Measurements from ENCODE around the gene TRAM2.
A peak's percentile ranks its signal among the peaks of the same experiment; 100 is the strongest.

TRAM2 gene

GRCh38 chr6:52603000-52603795, 26.3 kb upstream of the TRAM2 start:
- H3K4me3 Mint-ChIP-seq: no peak overlapping the region
- intact Hi-C loops (cut with micrococcal nuclease): no loop called here
- peak overlapping the region; percentile 52 for H3K27ac Mint-ChIP-seq

DNA sequence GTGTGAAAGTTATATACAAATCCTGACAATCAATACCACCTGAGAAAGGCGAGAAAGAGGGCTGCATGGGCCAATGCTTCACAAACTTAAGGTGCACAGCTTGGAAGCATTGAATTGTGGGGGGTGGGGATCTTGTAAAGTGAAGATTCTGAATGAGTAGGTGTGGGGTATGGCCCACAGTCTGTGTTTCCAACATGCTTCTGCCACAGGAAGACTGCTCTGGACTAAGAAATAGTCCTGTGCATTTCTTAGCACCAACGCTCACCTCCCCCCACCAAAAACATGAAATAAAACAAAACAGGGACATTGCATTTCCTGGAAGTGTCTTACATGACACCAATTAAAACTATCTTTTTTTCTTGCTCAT, 21.9 kb upstream of the TRAM2 start:
- Mint-ChIP-seq H3K27me3 (no peaks in the 10 kb centered on the region), H3K36me3 (ENCODE audit: low read depth) (no peaks in the 10 kb centered on the region), H3K4me3 (no peak overlapping the region), H3K4me1 (ENCODE audit: low read depth) (peaks cover 78% of the 10 kb centered on the region), H3K9me3 (no peaks in the 10 kb centered on the region), H3K27ac (no peak overlapping the region)
- intact Hi-C loops (cut with micrococcal nuclease): loop anchor here (5.0 kb wide), 1 partner anchor 182 kb away; no protein-coding TSS in a partner anchor

More at GRCh38 chr6:52603000-52603795, 26.3 kb upstream of the TRAM2 start:
- Mint-ChIP-seq H3K27me3 (no peaks in the 10 kb centered on the region), H3K36me3 (ENCODE audit: low read depth) (no peaks in the 10 kb centered on the region), H3K9me3 (no peaks in the 10 kb centered on the region), H3K4me1 (ENCODE audit: low read depth) (peaks cover 57% of the 10 kb centered on the region)

GRCh38 chr6:52598123-52598823, 21.4 kb upstream of the TRAM2 start:
- H3K27ac Mint-ChIP-seq: peak overlapping the region; percentile 59
- no peaks in the 10 kb centered on the region for H3K27me3 Mint-ChIP-seq
- H3K36me3 Mint-ChIP-seq (ENCODE audit: low read depth): no peaks in the 10 kb centered on the region
- no peaks in the 10 kb centered on the region for H3K9me3 Mint-ChIP-seq
- H3K4me1 Mint-ChIP-seq (ENCODE audit: low read depth): peaks cover 79% of the 10 kb centered on the region
- H3K4me3 Mint-ChIP-seq: peak overlapping the region; percentile 44
- intact Hi-C loops (cut with micrococcal nuclease): loop anchor here (5.0 kb wide), 1 partner anchor 181 kb away; no protein-coding TSS in a partner anchor

DNA sequence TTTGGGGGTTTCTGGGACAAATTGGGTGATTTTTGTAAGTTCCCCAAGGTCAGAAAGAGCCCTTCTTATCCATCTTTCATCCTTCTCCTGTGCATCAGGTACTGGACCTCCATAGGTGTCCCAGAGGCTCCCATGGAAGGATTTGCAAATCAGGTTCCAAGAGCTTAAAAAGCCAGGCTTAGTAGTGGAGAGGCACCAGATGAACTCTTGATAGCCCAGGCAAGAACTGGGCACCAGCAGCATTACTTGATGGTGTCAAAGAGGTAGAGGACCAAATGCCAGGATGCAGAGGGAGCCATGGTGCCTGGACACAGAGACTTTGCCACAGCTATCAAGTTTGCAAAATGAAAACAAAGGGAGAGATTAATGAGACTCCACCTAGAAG, 20.9 kb upstream of the TRAM2 start:
- H3K27ac Mint-ChIP-seq: peak overlapping the region; percentile 59
- H3K4me3 Mint-ChIP-seq: no peak overlapping the region
- no peaks in the 10 kb centered on the region for H3K36me3 Mint-ChIP-seq (ENCODE audit: low read depth)
- H3K9me3 Mint-ChIP-seq: no peaks in the 10 kb centered on the region
- H3K4me1 Mint-ChIP-seq (ENCODE audit: low read depth): peaks cover 75% of the 10 kb centered on the region
- H3K27me3 Mint-ChIP-seq: no peaks in the 10 kb centered on the region
- intact Hi-C loops (cut with micrococcal nuclease): loop anchor here (5.0 kb wide), 1 partner anchor 180 kb away; no protein-coding TSS in a partner anchor

GRCh38 chr6:52596371-52597028, 19.6 kb upstream of the TRAM2 start:
- Mint-ChIP-seq H3K27ac (no peak overlapping the region), H3K27me3 (no peaks in the 10 kb centered on the region), H3K4me3 (no peak overlapping the region), H3K9me3 (no peaks in the 10 kb centered on the region), H3K4me1 (ENCODE audit: low read depth) (peaks cover 64% of the 10 kb centered on the region), H3K36me3 (ENCODE audit: low read depth) (no peaks in the 10 kb centered on the region)
- intact Hi-C loops (cut with micrococcal nuclease): loop anchor here (5.0 kb wide), 1 partner anchor 179 kb away; no protein-coding TSS in a partner anchor

GRCh38 chr6:52595796-52596130, 18.9 kb upstream of the TRAM2 start:
- Mint-ChIP-seq H3K27me3 (no peaks in the 10 kb centered on the region), H3K9me3 (no peaks in the 10 kb centered on the region), H3K4me1 (ENCODE audit: low read depth) (peaks cover 60% of the 10 kb centered on the region), H3K36me3 (ENCODE audit: low read depth) (no peaks in the 10 kb centered on the region), H3K27ac (peak overlapping the region; percentile 70), H3K4me3 (no peak overlapping the region)
- intact Hi-C loops (cut with micrococcal nuclease): loop anchor here (5.0 kb wide), 1 partner anchor 178 kb away; no protein-coding TSS in a partner anchor

DNA sequence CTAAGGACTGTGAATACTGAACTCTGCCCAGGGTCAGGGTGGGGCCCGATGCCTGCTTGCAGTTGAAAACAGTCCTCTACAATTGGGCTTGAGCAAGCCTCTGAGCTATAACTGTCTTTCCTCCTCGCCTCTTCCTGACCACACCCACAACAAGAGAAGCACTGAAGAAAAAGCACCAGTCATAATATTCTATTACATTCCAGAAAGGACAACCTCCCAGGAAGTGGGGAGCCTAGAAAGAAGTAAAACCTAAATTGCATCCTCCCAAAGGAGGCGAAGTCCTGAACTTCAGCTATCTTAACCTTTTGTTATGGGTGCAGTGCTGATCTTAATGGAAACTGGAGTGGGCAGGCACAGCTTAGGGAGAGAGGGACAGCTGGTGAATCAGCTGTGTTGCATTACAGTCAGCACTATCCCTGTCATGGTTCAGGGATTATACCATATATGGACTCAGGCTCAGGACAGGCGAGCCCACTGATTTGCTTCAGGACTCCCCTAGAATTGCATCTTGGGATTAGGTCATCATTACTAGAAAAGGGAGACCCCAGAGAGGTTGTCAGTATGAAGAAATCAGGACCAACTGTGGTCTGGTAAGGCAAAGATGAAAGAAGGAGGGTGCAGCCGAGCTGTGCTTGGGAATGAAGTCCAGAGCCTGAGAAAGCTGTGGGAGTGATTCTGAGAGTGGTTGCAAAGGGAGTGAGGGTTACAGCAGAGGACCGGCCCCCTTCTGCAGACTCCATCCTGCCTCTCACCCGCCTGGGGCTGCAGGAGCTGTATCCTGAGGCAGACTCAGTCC, 18.3 kb upstream of the TRAM2 start:
- Mint-ChIP-seq H3K36me3 (ENCODE audit: low read depth) (no peaks in the 10 kb centered on the region), H3K4me1 (ENCODE audit: low read depth) (peaks cover 62% of the 10 kb centered on the region), H3K9me3 (no peaks in the 10 kb centered on the region), H3K27me3 (no peaks in the 10 kb centered on the region), H3K4me3 (no peak overlapping the region), H3K27ac (peak overlapping the region; percentile 70)
- intact Hi-C loops (cut with micrococcal nuclease): loop anchor here (5.0 kb wide), 1 partner anchor 178 kb away; no protein-coding TSS in a partner anchor

GRCh38 chr6:52594221-52594620, 17.4 kb upstream of the TRAM2 start:
- peak overlapping the region; percentile 45 for H3K27ac Mint-ChIP-seq
- H3K27me3 Mint-ChIP-seq: no peaks in the 10 kb centered on the region
- H3K9me3 Mint-ChIP-seq: no peaks in the 10 kb centered on the region
- H3K36me3 Mint-ChIP-seq (ENCODE audit: low read depth): no peaks in the 10 kb centered on the region
- H3K4me3 Mint-ChIP-seq: no peak overlapping the region
- H3K4me1 Mint-ChIP-seq (ENCODE audit: low read depth): peaks cover 62% of the 10 kb centered on the region
- intact Hi-C loops (cut with micrococcal nuclease): no loop called here

GRCh38 chr6:52591832-52592231, 15.0 kb upstream of the TRAM2 start:
- Mint-ChIP-seq H3K36me3 (ENCODE audit: low read depth) (no peaks in the 10 kb centered on the region), H3K27ac (no peak overlapping the region), H3K9me3 (no peaks in the 10 kb centered on the region), H3K4me3 (no peak overlapping the region), H3K4me1 (ENCODE audit: low read depth) (peaks cover 62% of the 10 kb centered on the region), H3K27me3 (no peaks in the 10 kb centered on the region)
- intact Hi-C loops (cut with micrococcal nuclease): no loop called here

DNA sequence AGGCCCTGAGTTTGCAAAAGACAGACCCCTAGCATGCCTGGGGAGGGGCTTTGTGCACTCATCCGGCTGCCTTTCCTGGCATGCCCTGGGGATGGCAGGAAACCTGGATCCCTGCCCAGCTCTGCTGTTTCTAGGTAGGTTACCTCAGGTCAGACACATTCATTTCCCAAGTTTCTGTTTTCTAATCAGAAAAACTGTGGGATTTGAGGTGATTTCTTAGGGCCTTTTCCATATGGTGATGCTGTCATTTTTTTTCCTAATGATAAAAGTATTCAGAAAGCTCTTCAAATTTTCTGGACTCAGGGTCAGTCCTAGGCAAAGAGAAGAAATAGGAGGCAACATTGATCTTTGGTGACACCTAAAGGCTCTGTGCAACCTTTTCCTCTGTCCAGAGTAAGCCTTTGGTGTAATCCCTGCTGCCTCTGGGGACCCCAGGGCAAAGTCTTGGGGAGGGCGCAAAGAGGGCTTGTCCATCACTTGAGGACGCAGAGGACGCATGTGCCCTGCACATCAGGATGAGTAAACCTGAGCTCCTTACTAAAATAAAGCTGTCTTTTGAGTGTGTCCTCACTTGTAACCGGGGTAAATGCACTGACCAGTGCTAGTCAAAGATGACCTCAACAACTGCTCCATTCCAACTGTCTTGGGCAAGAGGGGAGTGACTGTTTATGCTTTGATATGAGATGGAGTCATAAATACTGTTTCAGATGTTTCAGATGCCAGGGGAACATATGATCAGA, 13.5 kb upstream of the TRAM2 start:
- Mint-ChIP-seq H3K36me3 (ENCODE audit: low read depth) (no peaks in the 10 kb centered on the region), H3K27ac (no peak overlapping the region), H3K27me3 (no peaks in the 10 kb centered on the region), H3K9me3 (no peaks in the 10 kb centered on the region), H3K4me1 (ENCODE audit: low read depth) (peaks cover 50% of the 10 kb centered on the region), H3K4me3 (no peak overlapping the region)
- intact Hi-C loops (cut with micrococcal nuclease): no loop called here

DNA sequence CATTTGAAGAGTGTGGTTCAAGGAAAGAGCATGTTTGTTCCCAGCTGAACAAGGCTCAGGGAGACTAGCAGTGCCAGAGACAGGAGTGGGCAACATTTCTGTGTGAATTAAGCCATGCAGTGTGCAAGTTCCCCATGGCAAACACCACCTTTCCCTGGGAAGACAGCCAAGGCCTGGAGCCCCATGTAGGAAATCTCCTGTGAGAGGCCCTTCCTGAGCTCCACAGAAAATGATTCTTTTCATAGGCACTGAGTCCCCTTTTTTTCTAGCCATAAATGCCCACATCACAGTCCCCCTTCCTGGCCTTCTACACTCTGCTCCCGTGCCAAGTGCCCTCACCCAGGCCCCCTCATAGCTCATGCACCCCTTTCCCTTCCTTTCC, 11.8 kb upstream of the TRAM2 start:
- Mint-ChIP-seq H3K9me3 (no peaks in the 10 kb centered on the region), H3K4me3 (no peak overlapping the region)

GRCh38 chr6:52588087-52588709, 11.3 kb upstream of the TRAM2 start:
- intact Hi-C loops (cut with micrococcal nuclease): no loop called here
- H3K27ac Mint-ChIP-seq: peak overlapping the region; percentile 60
- no peak overlapping the region for H3K4me3 Mint-ChIP-seq
- H3K27me3 Mint-ChIP-seq: no peaks in the 10 kb centered on the region
- H3K36me3 Mint-ChIP-seq (ENCODE audit: low read depth): no peaks in the 10 kb centered on the region
- H3K9me3 Mint-ChIP-seq: no peaks in the 10 kb centered on the region
- H3K4me1 Mint-ChIP-seq (ENCODE audit: low read depth): peaks cover 30% of the 10 kb centered on the region

More for the DNA sequence above, 11.8 kb upstream of the TRAM2 start:
- Mint-ChIP-seq H3K36me3 (ENCODE audit: low read depth) (no peaks in the 10 kb centered on the region), H3K27ac (peak overlapping the region; percentile 60), H3K27me3 (no peaks in the 10 kb centered on the region), H3K4me1 (ENCODE audit: low read depth) (peaks cover 35% of the 10 kb centered on the region)
- intact Hi-C loops (cut with micrococcal nuclease): no loop called here

DNA sequence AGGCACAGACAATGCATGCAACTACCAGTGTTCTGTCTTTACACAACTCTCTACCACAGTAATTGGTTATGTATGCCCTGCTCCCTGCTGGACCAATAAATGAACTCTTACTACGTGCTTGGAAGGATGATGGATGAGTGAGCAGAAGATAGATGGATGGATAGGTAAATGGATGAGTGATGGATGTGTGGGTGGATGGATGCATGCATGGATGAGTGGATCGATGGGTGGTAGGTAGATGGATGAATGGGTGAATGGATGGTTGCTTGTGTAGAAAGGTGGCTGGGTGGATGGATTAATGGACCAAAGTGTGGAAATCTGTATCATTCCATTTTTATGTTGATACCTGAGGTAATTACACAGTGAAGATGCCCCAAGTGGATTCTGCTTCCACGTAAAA, 10.1 kb upstream of the TRAM2 start:
- H3K4me3 Mint-ChIP-seq: no peak overlapping the region
- intact Hi-C loops (cut with micrococcal nuclease): no loop called here
- peaks cover 10% of the 10 kb centered on the region for H3K36me3 Mint-ChIP-seq (ENCODE audit: low read depth)
- no peaks in the 10 kb centered on the region for H3K9me3 Mint-ChIP-seq
- H3K4me1 Mint-ChIP-seq (ENCODE audit: low read depth): peaks cover 29% of the 10 kb centered on the region
- H3K27me3 Mint-ChIP-seq: no peaks in the 10 kb centered on the region
- H3K27ac Mint-ChIP-seq: no peak overlapping the region
